Mesendoderm (in vitro differentiated cells): Measurements from ENCODE around the gene ADARB2.
"Not testable (repeated sequence)": the region's sequence is repeated elsewhere in the genome, so short reads cannot be mapped to it uniquely, and the experiment has no call there.

Source experiments
- DNase-seq: peaks from one replicate; pipeline ENCODE4 v3.0.0; 2013
- H2AK5ac ChIP-seq: 2 replicates; pipeline ENCODE4 v1.6.1; 2013; ENCODE audit warnings: low read length, inconsistent platforms
- H2BK120ac ChIP-seq: 2 replicates; pipeline ENCODE4 v1.6.1; 2013; ENCODE audit warnings: low read depth, mild to moderate bottlenecking, low read length, moderate library complexity, mixed read lengths
- H2BK15ac ChIP-seq: replicated peaks from 2 replicates; pipeline ENCODE4 v1.6.1; 2013; ENCODE audit warnings: low read depth, mild to moderate bottlenecking, moderate library complexity
- H2BK5ac ChIP-seq: 2 replicates; pipeline ENCODE4 v1.6.1; 2013; ENCODE audit warnings: low read length, inconsistent platforms
- H3K18ac ChIP-seq: 2 replicates; pipeline ENCODE4 v1.6.1; 2013; ENCODE audit warnings: mild to moderate bottlenecking, low read length, mixed read lengths
- H3K23ac ChIP-seq: one replicate; pipeline ENCODE4 v1.6.1; 2013; ENCODE audit warnings: low read length
- H3K27ac ChIP-seq: 2 replicates; pipeline ENCODE4 v1.5.1; 2013; ENCODE audit warnings: low read depth, mild to moderate bottlenecking, inconsistent platforms, low read length, moderate library complexity
- H3K27me3 ChIP-seq: 2 replicates; pipeline ENCODE4 v1.6.1; 2013; ENCODE audit warnings: low read length, control low read depth, mild to moderate bottlenecking, inconsistent platforms; ENCODE audit not compliant: insufficient read depth, poor library complexity
- H3K36me3 ChIP-seq: 2 replicates; pipeline ENCODE4 v1.6.1; 2013; ENCODE audit warnings: low read length, inconsistent platforms; ENCODE audit not compliant: control insufficient read depth, insufficient read depth
- H3K4ac ChIP-seq: one replicate; pipeline ENCODE4 v1.6.1; 2013; ENCODE audit warnings: low read depth, mild to moderate bottlenecking, low read length, moderate library complexity
- H3K4me1 ChIP-seq: 2 replicates; pipeline ENCODE4 v1.6.1; 2013; ENCODE audit warnings: low read depth, low read length, inconsistent platforms; ENCODE audit not compliant: control insufficient read depth
- H3K4me2 ChIP-seq: 2 replicates; pipeline ENCODE4 v1.6.1; 2013; ENCODE audit warnings: low read length
- H3K4me3 ChIP-seq: 2 replicates; pipeline ENCODE4 v1.5.1; 2013; ENCODE audit warnings: mild to moderate bottlenecking, low read length
- H3K56ac ChIP-seq: one replicate; pipeline ENCODE4 v1.6.1; 2013; ENCODE audit warnings: low read length
- H3K79me1 ChIP-seq: 2 replicates; pipeline ENCODE4 v1.6.1; 2013; ENCODE audit warnings: low read length, inconsistent platforms
- H3K79me2 ChIP-seq: 2 replicates; pipeline ENCODE4 v1.6.1; 2013; ENCODE audit warnings: mild to moderate bottlenecking, low read length; ENCODE audit not compliant: control insufficient read depth, insufficient read depth
- H3K9ac ChIP-seq: 2 replicates; pipeline ENCODE4 v1.6.1; 2013; ENCODE audit warnings: low read length, inconsistent platforms
- H4K5ac ChIP-seq: one replicate; pipeline ENCODE4 v1.6.1; 2013; ENCODE audit warnings: low read length
- H4K8ac ChIP-seq: one replicate; pipeline ENCODE4 v1.6.1; 2013; ENCODE audit warnings: low read depth, mild to moderate bottlenecking, control low read depth, low read length, moderate library complexity
- WGBS: extraction: QIAGEN DNeasy Blood & Tissue Kit; methylation state at CpG from one replicate; pipeline ENCODE4 v1.1.7; 2013; ENCODE audit warnings: low lambda C conversion rate, missing lambda C conversion rate; ENCODE audit not compliant: insufficient coverage; ENCODE audit errors: extremely low coverage; 5-methylcytosine and 5-hydroxymethylcytosine counted together

Gene ADARB2

DNA sequence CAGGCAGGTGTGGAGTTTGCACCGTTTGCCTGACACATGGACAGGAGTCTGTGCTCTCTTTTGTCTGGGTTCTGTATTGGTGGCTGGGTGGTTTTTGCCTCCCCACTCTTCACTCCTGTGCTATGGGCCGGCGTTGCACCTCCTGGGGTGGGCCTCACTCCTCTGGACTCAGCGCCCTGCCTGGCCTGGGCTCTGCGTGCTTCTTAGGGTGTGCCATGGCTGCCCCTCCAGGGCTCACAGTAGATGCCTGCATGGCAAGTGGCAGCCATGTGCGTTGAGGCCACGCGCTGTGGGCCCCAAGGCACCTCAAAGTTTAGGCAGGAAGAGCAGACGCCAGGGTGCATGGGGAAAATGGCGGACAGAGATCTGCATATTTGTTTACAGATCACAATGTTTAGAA is 319.8 kb downstream of the ADARB2 start:
- Histone ChIP-seq H3K4me2 (no peak overlapping the region), H2BK120ac (no peak overlapping the region), H3K18ac (no peak overlapping the region), H4K8ac (no peak overlapping the region), H3K56ac (no peak overlapping the region), H3K4me3 (no peak overlapping the region), H2BK5ac (no peak overlapping the region), H3K23ac (no peak overlapping the region), H3K27me3 (no peaks in the 10 kb centered on the region), H3K79me1 (no peaks in the 10 kb centered on the region), H4K5ac (no peak overlapping the region), H3K4me1 (no peaks in the 10 kb centered on the region), H3K27ac (no peak overlapping the region), H2BK15ac (no peak overlapping the region), H3K9ac (no peak overlapping the region), H3K79me2 (no peaks in the 10 kb centered on the region), H3K36me3 (no peaks in the 10 kb centered on the region), H3K4ac (no peak overlapping the region), H2AK5ac (no peak overlapping the region)
- no peak for DNase-seq
- WGBS = no CpG with 5 or more reads among the region's 10 CpGs

DNA sequence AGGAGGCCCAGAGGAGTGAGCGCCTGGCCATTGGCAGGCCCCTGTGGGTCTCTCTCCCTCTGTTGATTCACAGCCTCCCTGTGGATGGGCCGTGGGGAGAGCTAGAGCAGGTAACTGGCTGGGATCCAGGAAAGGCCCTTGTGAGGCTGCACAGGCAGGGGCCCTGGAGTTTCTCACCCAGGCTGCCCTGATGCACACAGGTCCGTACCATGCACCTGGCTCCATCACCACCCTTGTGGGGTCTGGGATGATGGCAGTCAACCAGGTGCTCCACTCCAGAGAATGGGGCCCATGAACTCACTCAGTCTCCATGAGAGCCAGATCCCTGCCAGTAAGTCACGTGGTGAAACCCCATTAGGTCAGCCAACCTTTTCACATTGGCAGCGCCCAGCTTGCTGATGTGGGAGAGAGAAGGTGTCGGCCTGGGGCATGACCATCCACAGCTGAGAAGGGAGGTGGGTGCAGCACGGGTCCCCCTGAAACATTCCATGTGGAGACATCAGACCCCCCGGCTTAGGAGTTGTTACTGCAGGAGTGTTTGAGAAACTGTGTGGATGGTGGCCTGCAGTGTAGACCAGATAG is 320.8 kb downstream of the ADARB2 start:
- Histone ChIP-seq H2BK120ac (no peak overlapping the region), H3K27ac (no peak overlapping the region), H3K79me2 (no peaks in the 10 kb centered on the region), H3K4me3 (no peak overlapping the region), H3K27me3 (no peaks in the 10 kb centered on the region), H3K9ac (no peak overlapping the region), H3K79me1 (no peaks in the 10 kb centered on the region), H3K18ac (no peak overlapping the region), H2AK5ac (no peak overlapping the region), H4K8ac (no peak overlapping the region), H2BK5ac (no peak overlapping the region), H3K23ac (no peak overlapping the region), H4K5ac (no peak overlapping the region), H3K4me1 (no peaks in the 10 kb centered on the region), H3K36me3 (no peaks in the 10 kb centered on the region), H3K4ac (no peak overlapping the region), H3K56ac (no peak overlapping the region), H3K4me2 (no peak overlapping the region), H2BK15ac (no peak overlapping the region)
- no peak for DNase-seq
- no CpG with 5 or more reads among the region's 8 CpGs for WGBS

GRCh38 chr10:1414893-1415292 is 322.4 kb downstream of the ADARB2 start:
- Histone ChIP-seq H2BK120ac (no peak overlapping the region), H2AK5ac (no peak overlapping the region), H3K79me1 (no peaks in the 10 kb centered on the region), H3K4me2 (no peak overlapping the region), H3K56ac (no peak overlapping the region), H3K36me3 (no peaks in the 10 kb centered on the region), H4K8ac (no peak overlapping the region), H2BK15ac (no peak overlapping the region), H3K27me3 (no peaks in the 10 kb centered on the region), H3K9ac (no peak overlapping the region), H3K4me3 (no peak overlapping the region), H3K18ac (no peak overlapping the region), H4K5ac (no peak overlapping the region), H3K4ac (no peak overlapping the region), H3K23ac (no peak overlapping the region), H3K27ac (no peak overlapping the region), H3K79me2 (no peaks in the 10 kb centered on the region), H3K4me1 (no peaks in the 10 kb centered on the region), H2BK5ac (no peak overlapping the region)
- no peak for DNase-seq

DNA sequence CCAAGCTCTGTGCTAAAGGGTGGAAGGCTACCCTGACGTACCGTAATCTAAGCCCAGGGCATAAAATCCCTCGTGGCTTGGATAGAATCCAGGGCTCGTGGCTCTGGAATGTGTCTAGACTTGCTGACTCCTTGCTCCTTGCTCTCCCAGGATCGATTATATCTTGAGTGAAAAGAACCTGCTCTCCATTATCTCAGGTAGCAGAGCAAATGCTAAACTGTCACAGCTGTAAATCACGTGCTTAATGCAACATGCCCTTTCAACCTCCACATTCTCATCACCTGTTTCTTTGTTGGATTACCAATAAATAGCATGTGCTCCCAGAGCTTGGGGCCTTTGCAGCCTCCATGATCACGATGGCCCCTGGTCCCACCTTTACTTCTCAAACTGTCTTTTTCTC is 323.0 kb downstream of the ADARB2 start:
- not testable (repeated sequence) for H2BK120ac ChIP-seq, H2AK5ac ChIP-seq, H3K23ac ChIP-seq, H3K27me3 ChIP-seq, H3K4me1 ChIP-seq, H2BK15ac ChIP-seq, H3K4me3 ChIP-seq, H3K4me2 ChIP-seq, H3K36me3 ChIP-seq, H3K18ac ChIP-seq, H4K8ac ChIP-seq, H3K79me2 ChIP-seq, H4K5ac ChIP-seq, H3K56ac ChIP-seq, H3K4ac ChIP-seq, H3K9ac ChIP-seq, H3K27ac ChIP-seq, H2BK5ac ChIP-seq, H3K79me1 ChIP-seq, DNase-seq
- WGBS = no CpG with 5 or more reads among the region's 7 CpGs

DNA sequence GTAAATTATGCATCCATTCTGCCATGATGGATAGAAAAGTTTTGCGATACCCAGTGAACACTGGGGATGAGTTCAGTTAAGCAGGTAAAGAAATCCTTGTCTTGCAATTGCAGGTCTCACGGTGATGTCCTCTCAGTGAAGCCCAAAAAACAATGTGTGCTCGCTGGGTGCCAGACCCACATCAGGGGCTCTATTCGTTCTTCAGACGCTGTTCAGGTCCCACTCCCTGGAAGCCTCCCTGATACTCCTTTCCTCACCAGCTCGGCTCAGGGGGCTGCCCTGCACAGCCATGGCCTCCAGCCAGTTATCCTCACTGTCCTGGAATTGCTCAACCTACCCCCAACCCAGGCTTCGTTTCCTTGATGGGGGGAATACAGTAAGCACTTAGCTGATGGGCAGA is 323.5 kb downstream of the ADARB2 start:
- H3K79me2 ChIP-seq = no peaks in the 10 kb centered on the region
- WGBS = no CpG with 5 or more reads among the region's 7 CpGs
- H4K8ac ChIP-seq = no peak overlapping the region
- H3K79me1 ChIP-seq = no peaks in the 10 kb centered on the region
- H3K36me3 ChIP-seq = no peaks in the 10 kb centered on the region
- no peak overlapping the region for H4K5ac ChIP-seq
- H3K9ac ChIP-seq = no peak overlapping the region
- no peak overlapping the region for H3K27ac ChIP-seq
- no peak overlapping the region for H3K4ac ChIP-seq
- H3K4me2 ChIP-seq = no peak overlapping the region
- H3K4me1 ChIP-seq = no peaks in the 10 kb centered on the region
- H3K4me3 ChIP-seq = no peak overlapping the region
- no peak overlapping the region for H2AK5ac ChIP-seq
- no peak overlapping the region for H3K23ac ChIP-seq
- DNase-seq = no peak
- no peak overlapping the region for H2BK120ac ChIP-seq
- no peaks in the 10 kb centered on the region for H3K27me3 ChIP-seq
- no peak overlapping the region for H3K56ac ChIP-seq
- no peak overlapping the region for H2BK15ac ChIP-seq
- no peak overlapping the region for H2BK5ac ChIP-seq
- H3K18ac ChIP-seq = no peak overlapping the region

DNA sequence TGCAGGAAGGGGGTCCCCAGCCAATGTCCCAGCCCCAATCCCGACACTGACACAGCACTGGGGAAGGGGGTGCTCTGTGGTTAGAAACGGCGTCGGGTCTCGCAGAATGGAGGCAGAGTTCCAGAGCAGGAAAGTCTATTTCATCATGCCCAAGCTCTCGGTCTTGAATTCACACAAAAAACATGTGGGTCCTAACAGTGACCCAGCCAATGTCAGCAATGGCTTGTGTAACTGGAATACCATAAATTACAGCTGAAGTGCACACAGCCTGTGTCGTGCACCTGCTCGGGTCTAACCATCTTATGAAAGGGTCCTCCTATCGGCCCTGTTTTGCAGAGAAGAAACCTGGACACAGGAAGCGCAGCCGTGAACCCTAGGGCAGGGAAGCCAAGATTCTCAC is 324.1 kb downstream of the ADARB2 start:
- no peak overlapping the region for H3K4me2 ChIP-seq
- H3K4me1 ChIP-seq = no peaks in the 10 kb centered on the region
- H3K27ac ChIP-seq = no peak overlapping the region
- H4K5ac ChIP-seq = no peak overlapping the region
- no peak overlapping the region for H2BK15ac ChIP-seq
- H3K79me1 ChIP-seq = no peaks in the 10 kb centered on the region
- H3K23ac ChIP-seq = no peak overlapping the region
- no peak overlapping the region for H3K4ac ChIP-seq
- H4K8ac ChIP-seq = no peak overlapping the region
- H2BK120ac ChIP-seq = no peak overlapping the region
- no peak overlapping the region for H3K9ac ChIP-seq
- H3K79me2 ChIP-seq = no peaks in the 10 kb centered on the region
- no peaks in the 10 kb centered on the region for H3K27me3 ChIP-seq
- no peak overlapping the region for H3K4me3 ChIP-seq
- H2BK5ac ChIP-seq = no peak overlapping the region
- no peaks in the 10 kb centered on the region for H3K36me3 ChIP-seq
- WGBS = no CpG with 5 or more reads among the region's 11 CpGs
- H3K56ac ChIP-seq = no peak overlapping the region
- H2AK5ac ChIP-seq = no peak overlapping the region
- no peak for DNase-seq
- H3K18ac ChIP-seq = no peak overlapping the region
